GM12878 (cell line): Measurements from ENCODE around the gene CYBB. TPM values are rescaled to one million over a fixed set of nuclear protein-coding genes. Genes with fewer than 3 reads are reported as not detected.

Experiments
- ATAC-seq: fragments of 200-7000 bp; cut with Tn5 transposase; 3 replicates; pipeline ENCODE4 v1.9.1; 2020; ENCODE audit warnings: mild to moderate bottlenecking, moderate library complexity
- BruUV-seq: library from RNA; stranded (reverse); fragments of 400-500 nt; replicated peaks from 2 replicates; lab custom pipeline; 2021; lab: Mats Ljungman, UMichigan
- CTCF ChIA-PET: fragments of 300-600 bp; sonication (Branson Sonifier 250); formaldehyde crosslinking; extraction: SDS; loops from one replicate; lab custom pipeline; 2021; ENCODE audit warnings: inconsistent platforms; lab: Yijun Ruan, JAX
- POLR2A ChIA-PET: fragments of 350-600 bp; formaldehyde crosslinking; extraction: SDS; loops from one replicate; lab custom pipeline; 2021; ENCODE audit warnings: inconsistent platforms; lab: Charles Lee
- RAD21 ChIA-PET: fragments of 300-600 bp; sonication (Branson Sonifier 250); formaldehyde crosslinking; loops from one replicate; lab custom pipeline; 2023; ENCODE audit warnings: antibody characterized with exemption; ENCODE audit not compliant: unreplicated experiment; lab: Charles Lee
- SMC1A ChIA-PET: fragments of 300-600 bp; sonication (Branson Sonifier 250); formaldehyde crosslinking; loops from one replicate; lab custom pipeline; 2023; ENCODE audit not compliant: unreplicated experiment, uncharacterized antibody; lab: Charles Lee
- DNase-seq: peaks from one replicate; pipeline ENCODE4 v3.0.0-alpha.2; 2011; ENCODE audit warnings: low read depth, low spot score
- FAIRE-seq: peaks from 3 replicates; lab custom pipeline; 2011; peaks lifted over from hg19 to GRCh38; lab: Jason Lieb, UNC
- H2AFZ ChIP-seq: 2 replicates; pipeline ENCODE4 v1.6.0; 2011; ENCODE audit warnings: low read depth, low read length, control low read depth; ENCODE audit not compliant: control insufficient read depth
- H3K27ac ChIP-seq: 2 replicates; pipeline ENCODE4 v1.5.1; 2011; ENCODE audit warnings: control low read depth; ENCODE audit not compliant: control insufficient read depth, insufficient read depth
- H3K27me3 ChIP-seq, 2 experiments: replicated peaks in 1 of 2; 2 replicates each; pipeline versions ENCODE4 v1.6.0 to v1.6.1; 2011; ENCODE audit warnings: low read length in 1 of 2; ENCODE audit not compliant: control insufficient read depth in 2 of 2, insufficient read depth in 2 of 2
- H3K36me3 ChIP-seq, 2 experiments: 2 replicates each; pipeline ENCODE4 v1.5.1; 2011; ENCODE audit warnings: low read length in 1 of 2; ENCODE audit not compliant: control insufficient read depth in 2 of 2, insufficient read depth in 2 of 2
- H3K4me1 ChIP-seq: 2 replicates; pipeline ENCODE4 v1.6.1; 2011; ENCODE audit warnings: mild to moderate bottlenecking, low read length, moderate library complexity, mixed read lengths; ENCODE audit not compliant: control insufficient read depth, insufficient read depth
- H3K4me2 ChIP-seq: 2 replicates; pipeline ENCODE4 v1.6.0; 2011; ENCODE audit warnings: control low read depth; ENCODE audit not compliant: control insufficient read depth, insufficient read depth
- H3K4me3 ChIP-seq: fragments of 200-600 bp; sonication (generic); 2 replicates; pipeline ENCODE4 v1.5.1; 2016
- H3K79me2 ChIP-seq: 2 replicates; pipeline ENCODE4 v1.6.0; 2011; ENCODE audit warnings: low read length; ENCODE audit not compliant: control insufficient read depth, insufficient read depth
- H3K9ac ChIP-seq: 2 replicates; pipeline ENCODE4 v1.8.0; 2011; ENCODE audit warnings: low read length, control low read depth, mixed read lengths; ENCODE audit not compliant: control insufficient read depth, insufficient read depth
- H3K9me3 ChIP-seq: replicated peaks from 3 replicates; pipeline ENCODE4 v1.5.1; 2011; ENCODE audit warnings: mild to moderate bottlenecking, low read length; ENCODE audit not compliant: control insufficient read depth, insufficient read depth
- H4K20me1 ChIP-seq: 2 replicates; pipeline ENCODE4 v1.6.0; 2011; ENCODE audit not compliant: control insufficient read depth, insufficient read depth
- BCL3 ChIP-seq: IDR thresholded peaks from 2 replicates; pipeline ENCODE4 v1.6.1; 2011; ENCODE audit warnings: borderline replicate concordance, low read depth, mild to moderate bottlenecking, moderate library complexity, low read length; ENCODE audit not compliant: insufficient read depth, poor library complexity, severe bottlenecking
- FOXK2 ChIP-seq: fragments of 450-650 bp; IDR thresholded peaks from 2 replicates; pipeline ENCODE4 v1.6.1; 2017; ENCODE audit warnings: mild to moderate bottlenecking, moderate library complexity
- HDGF ChIP-seq: fragments of 450-650 bp; IDR thresholded peaks from 2 replicates; pipeline ENCODE4 v1.6.1; 2016; ENCODE audit warnings: antibody characterized with exemption
- LARP7 ChIP-seq: fragments of 450-650 bp; IDR thresholded peaks from 2 replicates; pipeline ENCODE4 v1.6.1; 2017; ENCODE audit warnings: mild to moderate bottlenecking
- MEF2B ChIP-seq: fragments of 450-650 bp; IDR thresholded peaks from 2 replicates; pipeline ENCODE4 v1.6.1; 2018; ENCODE audit warnings: mild to moderate bottlenecking, moderate library complexity; ENCODE audit not compliant: partially characterized antibody, poor library complexity, severe bottlenecking
- POLR2A ChIP-seq: IDR thresholded peaks from 2 replicates; pipeline ENCODE4 v1.6.1; 2011; ENCODE audit warnings: low read depth, mild to moderate bottlenecking, low read length
- SREBF1 ChIP-seq: IDR thresholded peaks from 2 replicates; pipeline ENCODE4 v1.6.1; 2012; ENCODE audit warnings: mild to moderate bottlenecking, low read length
- STAT3 ChIP-seq: IDR thresholded peaks from 2 replicates; pipeline ENCODE4 v1.6.1; 2011; ENCODE audit warnings: low read depth, low read length, improper control_type of control experiment
- WGBS: methylation state at CpG from one replicate; pipeline ENCODE4 v1.1.6; 2016; ENCODE audit warnings: low lambda C conversion rate; ENCODE audit not compliant: insufficient replicate concordance, insufficient coverage; ENCODE audit errors: missing lambda C conversion rate; 5-methylcytosine and 5-hydroxymethylcytosine counted together
- in situ Hi-C: fragments of 300-500 bp; cut with MboI; formaldehyde crosslinking; loops from 9 replicates; pipeline ENCODE4 v1.14.3; 2018; ENCODE audit warnings: mixed read lengths
- intact Hi-C: fragments of 100-400 bp; cut with micrococcal nuclease; formaldehyde crosslinking; loops from one replicate; pipeline ENCODE4 v1.14.2; 2022; ENCODE audit not compliant: unreplicated experiment
- polyA plus RNA-seq, 11 experiments: library from polyadenylated mRNA; depleted of rRNA in 4 of 11; unstranded in 6 of 11; stranded (reverse) in 5 of 11; fragments of >200 nt; fragmentation: Nextera tagmentation in 4 of 11; fragmentation: Illumina TruSeq in 1 of 11; extraction: Ambion mirVana in 4 of 11; extraction: Trizol in 1 of 11; gene quantifications; 1 replicate in 1 of 11; 2 replicates in 10 of 11; pipeline versions ENCODE4 v1.2.1 to v1.2.3, GENCODE V29; 2011 to 2016; ENCODE audit warnings: inconsistent platforms in 2 of 11, missing spikeins in 2 of 11, low read depth in 1 of 11
- total RNA-seq, 4 experiments: library from RNA; depleted of rRNA in 3 of 4; stranded (reverse); fragments of >200 nt in 3 of 4; fragmentation: Illumina TruSeq in 1 of 4; extraction: Trizol in 1 of 4; gene quantifications; 2 replicates each; pipeline versions ENCODE4 v1.2.1 to v1.2.3, GENCODE V29; 2013 to 2021

Gene CYBB
- total and polyA plus RNA-seq, 10 of the 15 experiments (the other 5 are each of a cell fraction or from before 2014, with no cell fraction given): 6.2 to 73.9 (median 24.8) TPM

GRCh38 chrX:37854148-37854547 lies 74.3 kb downstream of the CYBB start:
- Histone ChIP-seq H3K79me2 (no peaks in the 10 kb centered on the region), H2AFZ (no peak overlapping the region), H3K9ac (no peak overlapping the region), H3K27me3 (no peaks in the 10 kb centered on the region; a peak in 1 of 4 replicates), H3K27ac (no peak overlapping the region), H3K4me3 (no peak overlapping the region), H4K20me1 (no peaks in the 10 kb centered on the region), H3K36me3 (no peaks in the 10 kb centered on the region), H3K4me1 (no peaks in the 10 kb centered on the region), H3K9me3 (no peaks in the 10 kb centered on the region), H3K4me2 (no peak overlapping the region)
- WGBS: 24% methylated on average over 3 of the region's 3 CpGs
- DNase-seq (no peak), ATAC-seq (no peak), FAIRE-seq (no peak)
- intact Hi-C loops: no loop called here
- in situ Hi-C loops: no loop called here
- POLR2A ChIA-PET: no interaction called here
- SMC1A ChIA-PET: interaction anchor here (1.3 kb wide), 1 partner anchor 11 kb away, joined by 3 read pairs; no protein-coding TSS in a partner anchor
- CTCF ChIA-PET: no interaction called here
- TF ChIP-seq BCL3: no peak
- no peak for TF ChIP-seq STAT3
- TF ChIP-seq FOXK2: no peak
- TF ChIP-seq HDGF: no peak
- no peak for TF ChIP-seq LARP7
- TF ChIP-seq POLR2A: no peak
- no peak for TF ChIP-seq MEF2B
- no peak for TF ChIP-seq SREBF1
- no TSS peak for BruUV-seq
- RAD21 ChIA-PET: no interaction called here
